Tracheal epithelial cell (primary cell): ENCODE measurements around the gene BSG. TPM values are rescaled to one million over a fixed set of nuclear protein-coding genes. Genes with fewer than 3 reads are reported as not detected.

Experiments used
- total RNA-seq: library from RNA; depleted of rRNA; stranded (reverse); fragments of >200 nt; gene quantifications from 2 replicates; pipeline ENCODE4 v1.2.1, GENCODE V29; 2014

The BSG gene
- 447 and 481 TPM in 2 replicates for total RNA-seq

DNA sequence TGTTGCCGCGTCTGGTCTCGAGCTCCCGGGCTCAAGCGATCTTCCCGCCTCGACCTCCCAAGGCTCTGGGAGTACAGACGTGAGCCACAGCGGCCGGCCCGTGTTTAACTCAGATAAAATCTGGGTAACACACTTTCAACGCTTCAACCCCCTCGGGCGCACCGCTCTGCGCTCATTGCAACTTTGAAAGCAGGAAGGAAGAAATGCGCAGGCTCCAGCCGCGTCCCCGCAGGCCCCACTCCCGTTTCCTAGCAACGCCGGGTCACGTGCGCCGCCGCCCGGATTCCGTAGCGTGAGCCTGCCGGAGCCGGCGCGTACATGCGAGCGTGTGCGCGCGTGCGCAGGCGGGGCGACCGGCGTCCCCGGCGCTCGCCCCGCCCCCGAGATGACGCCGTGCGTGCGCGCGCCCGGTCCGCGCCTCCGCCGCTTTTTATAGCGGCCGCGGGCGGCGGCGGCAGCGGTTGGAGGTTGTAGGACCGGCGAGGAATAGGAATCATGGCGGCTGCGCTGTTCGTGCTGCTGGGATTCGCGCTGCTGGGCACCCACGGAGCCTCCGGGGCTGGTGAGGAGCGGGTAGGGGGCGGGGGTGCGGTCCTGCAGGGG is at the start of gene BSG:
Gene BSG, plus strand, starts transcription at position 457 of the 603 bp plus-strand sequence. Its CDS starts 39 bp downstream, at position 496.

DNA sequence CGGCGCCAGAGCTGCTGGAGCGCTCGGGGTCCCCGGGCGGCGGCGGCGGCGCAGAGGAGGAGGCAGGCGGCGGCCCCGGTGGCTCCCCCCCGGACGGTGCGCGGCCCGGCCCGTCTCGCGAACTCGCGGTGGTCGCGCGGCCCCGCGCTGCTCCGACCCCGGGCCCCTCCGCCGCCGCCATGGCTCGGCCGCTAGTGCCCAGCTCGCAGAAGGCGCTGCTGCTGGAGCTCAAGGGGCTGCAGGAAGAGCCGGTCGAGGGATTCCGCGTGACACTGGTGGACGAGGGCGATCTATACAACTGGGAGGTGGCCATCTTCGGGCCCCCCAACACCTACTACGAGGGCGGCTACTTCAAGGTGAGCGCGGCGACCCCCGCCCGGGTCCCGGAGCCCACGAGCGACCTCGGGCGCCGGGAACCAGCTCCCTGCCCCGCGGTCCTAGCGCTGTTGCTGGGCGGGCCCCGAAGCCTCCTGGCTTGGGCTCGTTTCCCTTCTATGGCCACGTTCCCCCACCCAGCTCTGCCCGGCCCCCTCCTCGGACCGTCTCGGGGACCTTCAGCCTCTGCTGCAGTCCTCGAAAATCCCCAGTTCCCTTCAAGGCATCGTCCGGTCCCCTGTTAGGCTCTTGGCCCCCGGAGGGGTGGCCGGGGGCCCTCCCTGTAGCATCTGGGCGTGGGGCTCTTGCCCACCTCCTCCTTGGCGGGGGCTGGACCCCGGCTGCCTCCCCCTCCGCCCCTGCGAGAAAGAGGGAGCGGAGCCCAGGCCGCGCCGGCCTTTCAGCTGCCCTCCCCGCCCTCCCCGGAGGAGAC is 40.4 kb upstream of the BSG start, which contains the start of gene CDC34:
Gene CDC34, plus strand, starts transcription at position 8 of the 808 bp plus-strand sequence. Its CDS starts 172 bp downstream, at position 180.

DNA sequence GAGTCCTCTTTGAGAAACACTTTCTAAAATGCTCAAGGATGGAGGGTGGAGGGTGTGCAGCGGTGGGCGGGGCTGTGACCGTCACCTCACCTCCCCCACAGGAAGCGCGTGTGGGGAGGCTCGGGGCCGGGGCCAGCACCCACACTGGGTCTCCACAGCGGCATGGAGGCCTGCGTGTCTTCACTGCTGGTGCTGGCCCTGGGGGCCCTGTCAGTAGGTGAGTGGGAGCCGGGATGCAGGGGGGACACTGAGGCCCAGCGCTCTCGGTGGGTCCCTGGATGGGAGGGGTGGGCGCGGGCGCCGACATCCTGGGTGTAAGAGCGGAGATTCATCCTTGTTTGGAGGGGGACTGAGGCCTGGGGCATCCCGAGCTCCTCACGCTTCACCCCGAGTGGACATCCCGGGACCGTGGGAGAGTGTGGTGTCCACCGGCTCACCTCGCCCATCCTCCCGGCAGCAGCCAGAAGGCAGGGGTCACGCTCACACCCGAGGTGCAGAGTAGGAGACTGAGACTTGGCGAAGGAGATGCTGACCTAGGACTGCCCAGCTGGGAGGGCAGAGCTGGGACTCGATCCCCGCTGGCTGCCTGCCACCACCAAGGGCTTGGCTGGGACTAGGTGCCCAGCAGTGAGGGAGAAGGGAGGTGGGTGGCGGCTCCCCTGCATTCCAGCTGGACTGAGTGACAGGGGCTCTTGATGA is 28.3 kb upstream of the BSG start, which contains the start of gene GZMM:
Gene GZMM, plus strand, starts transcription at position 144 of the 699 bp plus-strand sequence. Its CDS starts 19 bp downstream, at position 163.

DNA sequence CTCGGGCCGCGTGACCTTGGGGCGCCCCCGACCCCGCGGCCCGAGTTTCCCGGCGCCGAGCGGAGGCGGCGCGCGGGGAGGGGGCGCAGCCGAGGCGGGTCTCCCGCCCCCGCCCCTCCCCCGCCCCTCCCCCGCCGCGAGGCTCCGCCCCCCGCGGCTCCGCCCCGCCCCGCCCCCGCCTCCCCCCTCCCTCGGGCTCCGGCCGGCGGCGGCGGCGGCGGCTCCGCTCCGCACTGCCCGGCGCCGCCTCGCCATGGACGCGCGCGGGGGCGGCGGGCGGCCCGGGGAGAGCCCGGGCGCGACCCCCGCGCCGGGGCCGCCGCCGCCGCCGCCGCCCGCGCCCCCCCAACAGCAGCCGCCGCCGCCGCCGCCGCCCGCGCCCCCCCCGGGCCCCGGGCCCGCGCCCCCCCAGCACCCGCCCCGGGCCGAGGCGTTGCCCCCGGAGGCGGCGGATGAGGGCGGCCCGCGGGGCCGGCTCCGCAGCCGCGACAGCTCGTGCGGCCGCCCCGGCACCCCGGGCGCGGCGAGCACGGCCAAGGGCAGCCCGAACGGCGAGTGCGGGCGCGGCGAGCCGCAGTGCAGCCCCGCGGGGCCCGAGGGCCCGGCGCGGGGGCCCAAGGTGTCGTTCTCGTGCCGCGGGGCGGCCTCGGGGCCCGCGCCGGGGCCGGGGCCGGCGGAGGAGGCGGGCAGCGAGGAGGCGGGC is 17.4 kb downstream of the BSG start, which contains the start of gene HCN2:
Gene HCN2, plus strand, starts transcription at position 189 of the 703 bp plus-strand sequence. Its CDS starts 65 bp downstream, at position 254.

Other genes starting within 250 kb of the BSG start
- 6.3 and 31.8 TPM in 2 replicates for gene MIER2, start 227.8 kb upstream of the BSG start, total RNA-seq
- gene C2CD4C, start 163.4 kb upstream of the BSG start, total RNA-seq = 0.48 and 1.7 TPM in 2 replicates
- gene SHC2, start 111.6 kb upstream of the BSG start, total RNA-seq = 0.85 and 2.4 TPM in 2 replicates
- gene MADCAM1, start 76.1 kb upstream of the BSG start, total RNA-seq = under 0.01 and 0.43 TPM in 2 replicates
- 19.8 and 40.7 TPM in 2 replicates for gene TPGS1, start 65.1 kb upstream of the BSG start, total RNA-seq
- 111 and 129 TPM in 2 replicates for gene CDC34, start 40.8 kb upstream of the BSG start, total RNA-seq
- not detected in 2 replicates for gene GZMM, start 28.5 kb upstream of the BSG start, total RNA-seq
- gene HCN2, start 17.3 kb downstream of the BSG start, total RNA-seq = 0.21 and 0.24 TPM in 2 replicates
- gene POLRMT, start 60.9 kb downstream of the BSG start, total RNA-seq = 34.5 and 37.7 TPM in 2 replicates
- gene FGF22, start 67.3 kb downstream of the BSG start, total RNA-seq = not detected in 2 replicates
- gene RNF126, start 90.6 kb downstream of the BSG start, total RNA-seq = 50.8 and 79.9 TPM in 2 replicates
- gene FSTL3, start 103.8 kb downstream of the BSG start, total RNA-seq = 263 and 426 TPM in 2 replicates
- not detected in 2 replicates for gene PRSS57, start 122.9 kb downstream of the BSG start, total RNA-seq
- gene PALM, start 136.3 kb downstream of the BSG start, total RNA-seq = under 0.01 and 1.2 TPM in 2 replicates
- gene MISP, start 178.5 kb downstream of the BSG start, total RNA-seq = 76.4 and 100 TPM in 2 replicates
- gene PTBP1, start 224.9 kb downstream of the BSG start, total RNA-seq = 94.7 and 108 TPM in 2 replicates
- 0.48 TPM in 1 of 2 replicates, not detected in the other for gene PLPPR3, start 249.4 kb downstream of the BSG start, total RNA-seq